WTC11 (cell line): ENCODE measurements around the gene ICAM1. TPM values are rescaled to one million over a fixed set of nuclear protein-coding genes. Genes with fewer than 3 reads are reported as not detected.

ENCODE experiments used
- ATAC-seq: fragments of 200-7000 bp; cut with Tn5 transposase; 2 replicates; pipeline ENCODE4 v1.10.0; 2021; ENCODE audit warnings: mild to moderate bottlenecking, moderate library complexity
- CTCF ChIA-PET: fragments of 300-600 bp; sonication (Branson Sonifier 250); formaldehyde crosslinking; loops from one replicate; lab custom pipeline; 2021; ENCODE audit warnings: antibody characterized with exemption; lab: Charles Lee
- POLR2A ChIA-PET: fragments of 350-600 bp; sonication (Branson Sonifier 250); formaldehyde crosslinking; loops from one replicate; lab custom pipeline; 2021; ENCODE audit warnings: antibody characterized with exemption; lab: Charles Lee
- DNase-seq: peaks from one replicate; pipeline ENCODE4 v3.0.0; 2021; ENCODE audit warnings: low spot score
- H3K27ac Mint-ChIP-seq: 2 replicates; pipeline ENCODE4 v1.8.0; 2021; ENCODE audit warnings: mixed read lengths
- H3K27me3 Mint-ChIP-seq: 2 replicates; pipeline ENCODE4 v1.8.0; 2021; ENCODE audit warnings: low read depth, mild to moderate bottlenecking, moderate library complexity, mixed read lengths
- H3K36me3 Mint-ChIP-seq: 2 replicates; pipeline ENCODE4 v1.8.0; 2021; ENCODE audit warnings: mixed read lengths
- H3K4me1 Mint-ChIP-seq: 2 replicates; pipeline ENCODE4 v1.8.0; 2022; ENCODE audit warnings: mixed read lengths
- H3K4me3 Mint-ChIP-seq: 2 replicates; pipeline ENCODE4 v1.8.0; 2021; ENCODE audit warnings: mild to moderate bottlenecking, moderate library complexity, mixed read lengths
- H3K9me3 Mint-ChIP-seq: 2 replicates; pipeline ENCODE4 v1.8.0; 2021; ENCODE audit warnings: mixed read lengths
- ATF2 ChIP-seq: sonication (generic); formaldehyde crosslinking; IDR thresholded peaks from 2 replicates; pipeline ENCODE4 v1.8.1; 2022; ENCODE audit warnings: low read depth, missing genetic modification reagents, borderline replicate concordance
- FOXJ3 ChIP-seq: sonication (generic); formaldehyde crosslinking; IDR thresholded peaks from 2 replicates; pipeline ENCODE4 v1.9.0; 2021; ENCODE audit warnings: missing genetic modification reagents, mild to moderate bottlenecking, borderline replicate concordance
- GABPB1 ChIP-seq: sonication (generic); formaldehyde crosslinking; IDR thresholded peaks from 2 replicates; pipeline ENCODE4 v1.8.1; 2023; ENCODE audit warnings: mild to moderate bottlenecking, missing genetic modification reagents
- IRF2 ChIP-seq: sonication (generic); formaldehyde crosslinking; IDR thresholded peaks from 2 replicates; pipeline ENCODE4 v1.8.0; 2022; ENCODE audit warnings: low read depth, missing genetic modification reagents, borderline replicate concordance
- KAT7 ChIP-seq: sonication (generic); formaldehyde crosslinking; IDR thresholded peaks from 2 replicates; pipeline ENCODE4 v1.8.1; 2023; ENCODE audit warnings: missing genetic modification reagents, mild to moderate bottlenecking, borderline replicate concordance
- NFATC4 ChIP-seq: fragments of 250-450 bp; sonication (Bioruptor Pico); IDR thresholded peaks from 2 replicates; pipeline ENCODE4 v1.9.0; 2021; ENCODE audit warnings: mild to moderate bottlenecking
- NR1H2 ChIP-seq: sonication (generic); formaldehyde crosslinking; IDR thresholded peaks from 2 replicates; pipeline ENCODE4 v1.9.0; 2021; ENCODE audit warnings: mild to moderate bottlenecking, moderate library complexity, missing genetic modification reagents
- TCF7 ChIP-seq: sonication (generic); formaldehyde crosslinking; IDR thresholded peaks from 2 replicates; pipeline ENCODE4 v1.8.0; 2022; ENCODE audit warnings: mild to moderate bottlenecking, low read depth, missing genetic modification reagents, moderate library complexity
- ZNF232 ChIP-seq: sonication (generic); formaldehyde crosslinking; IDR thresholded peaks from 2 replicates; pipeline ENCODE4 v1.8.0; 2022; ENCODE audit warnings: mild to moderate bottlenecking, missing genetic modification reagents
- ZNF317 ChIP-seq: sonication (generic); formaldehyde crosslinking; IDR thresholded peaks from 2 replicates; pipeline ENCODE4 v1.8.1; 2023; ENCODE audit warnings: low read depth, mild to moderate bottlenecking, moderate library complexity, missing genetic modification reagents, borderline replicate concordance
- ZNF416 ChIP-seq: fragments of 250-450 bp; sonication (Bioruptor Pico); IDR thresholded peaks from 2 replicates; pipeline ENCODE4 v1.9.0; 2021; ENCODE audit warnings: mild to moderate bottlenecking, inconsistent platforms
- ZNF532 ChIP-seq: fragments of 250-450 bp; sonication (Bioruptor Pico); IDR thresholded peaks from 2 replicates; pipeline ENCODE4 v1.9.0; 2021; ENCODE audit warnings: mild to moderate bottlenecking, borderline replicate concordance
- total RNA-seq: library from RNA; stranded (reverse); gene quantifications from 3 replicates; pipeline ENCODE4 v1.2.3, GENCODE V29; 2021
- TF ChIP-seq, protein P1 (sequence below): fragments of 250-450 bp; sonication (Bioruptor Pico); IDR thresholded peaks from 2 replicates; pipeline ENCODE4 v1.9.0; 2021; ENCODE audit warnings: moderate library complexity, mild to moderate bottlenecking, inconsistent platforms, borderline replicate concordance
- TF ChIP-seq, protein P2 (sequence below): sonication (generic); formaldehyde crosslinking; IDR thresholded peaks from 2 replicates; pipeline ENCODE4 v1.8.1; 2023; ENCODE audit warnings: mild to moderate bottlenecking, moderate library complexity, missing genetic modification reagents
- TF ChIP-seq, protein P3 (sequence below): sonication (generic); formaldehyde crosslinking; IDR thresholded peaks from 2 replicates; pipeline ENCODE4 v1.8.0; 2022; ENCODE audit warnings: mild to moderate bottlenecking, missing genetic modification reagents

ICAM1 gene
- total RNA-seq, 1 experiment from 2014 or later, result 3.8 TPM

DNA sequence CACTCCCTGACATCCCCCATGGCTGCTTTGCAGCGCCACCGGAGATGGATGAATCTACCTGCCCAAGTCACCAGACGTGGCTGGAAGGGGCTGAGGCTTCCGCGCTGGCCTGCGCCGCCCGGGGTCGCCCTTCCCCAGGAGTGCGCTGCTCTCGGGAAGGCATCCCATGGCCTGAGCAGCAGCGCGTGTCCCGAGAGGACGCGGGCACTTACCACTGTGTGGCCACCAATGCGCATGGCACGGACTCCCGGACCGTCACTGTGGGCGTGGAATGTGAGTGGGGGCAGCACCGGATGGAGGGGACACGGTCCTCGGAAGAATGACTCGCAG is 23.4 kb downstream of the ICAM1 start:
- Mint-ChIP-seq H3K4me3 (peak overlapping the region; percentile 76; the same call in 1 of the 2 replicates), H3K4me1 (peaks cover 28% of the 10 kb centered on the region), H3K27me3 (peaks cover 97% of the 10 kb centered on the region), H3K27ac (no peak overlapping the region), H3K36me3 (no peaks in the 10 kb centered on the region), H3K9me3 (no peaks in the 10 kb centered on the region)
- TF ChIP-seq KAT7 (no peak), ZNF532 (no peak), ZNF317 (CRISPR knock-in tag) (no peak), FOXJ3 (no peak), IRF2 (no peak), TCF7 (CRISPR knock-in tag) (no peak), ZNF232 (no peak), NFATC4 (no peak), NR1H2 (CRISPR knock-in tag) (no peak), GABPB1 (CRISPR knock-in tag) (no peak), ZNF416 (CRISPR knock-in tag) (no peak)
- TF ChIP-seq, protein P1, sequence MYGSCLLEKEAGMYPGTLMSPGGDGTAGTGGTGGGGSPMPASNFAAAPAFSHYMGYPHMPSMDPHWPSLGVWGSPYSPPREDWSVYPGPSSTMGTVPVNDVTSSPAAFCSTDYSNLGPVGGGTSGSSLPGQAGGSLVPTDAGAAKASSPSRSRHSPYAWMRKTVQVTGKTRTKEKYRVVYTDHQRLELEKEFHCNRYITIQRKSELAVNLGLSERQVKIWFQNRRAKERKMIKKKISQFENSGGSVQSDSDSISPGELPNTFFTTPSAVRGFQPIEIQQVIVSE (CRISPR knock-in tag), result no peak
- TF ChIP-seq, protein P2, sequence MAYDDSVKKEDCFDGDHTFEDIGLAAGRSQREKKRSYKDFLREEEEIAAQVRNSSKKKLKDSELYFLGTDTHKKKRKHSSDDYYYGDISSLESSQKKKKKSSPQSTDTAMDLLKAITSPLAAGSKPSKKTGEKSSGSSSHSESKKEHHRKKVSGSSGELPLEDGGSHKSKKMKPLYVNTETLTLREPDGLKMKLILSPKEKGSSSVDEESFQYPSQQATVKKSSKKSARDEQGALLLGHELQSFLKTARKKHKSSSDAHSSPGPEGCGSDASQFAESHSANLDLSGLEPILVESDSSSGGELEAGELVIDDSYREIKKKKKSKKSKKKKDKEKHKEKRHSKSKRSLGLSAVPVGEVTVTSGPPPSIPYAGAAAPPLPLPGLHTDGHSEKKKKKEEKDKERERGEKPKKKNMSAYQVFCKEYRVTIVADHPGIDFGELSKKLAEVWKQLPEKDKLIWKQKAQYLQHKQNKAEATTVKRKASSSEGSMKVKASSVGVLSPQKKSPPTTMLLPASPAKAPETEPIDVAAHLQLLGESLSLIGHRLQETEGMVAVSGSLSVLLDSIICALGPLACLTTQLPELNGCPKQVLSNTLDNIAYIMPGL (CRISPR knock-in tag), result no peak
- ChIA-PET CTCF (interaction anchor here (0.6 to 9.0 kb wide), 6 partner anchors 23 to 113 kb away, joined by 3 to 180 read pairs (median 14); partner anchors contain the start of gene ICAM1), POLR2A (no interaction called here)
- DNase-seq, result peak; percentile 68
- no peak for ATAC-seq

- 0 out of 2 replicates have a peak, but pooled peaks have one; percentile 4 for ATAC-seq
- CTCF ChIA-PET, result interaction anchor here (1.0 to 2.4 kb wide), 10 partner anchors 9 to 122 kb away, joined by 3 to 22 read pairs (median 4); partner anchors contain the start of genes ICAM1 and ICAM4
- H3K27me3 Mint-ChIP-seq, result peaks cover 93% of the 10 kb centered on the region
- TF ChIP-seq, protein P3, sequence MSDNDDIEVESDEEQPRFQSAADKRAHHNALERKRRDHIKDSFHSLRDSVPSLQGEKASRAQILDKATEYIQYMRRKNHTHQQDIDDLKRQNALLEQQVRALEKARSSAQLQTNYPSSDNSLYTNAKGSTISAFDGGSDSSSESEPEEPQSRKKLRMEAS (CRISPR knock-in tag), result 0 out of 2 replicates have a peak, but pooled peaks have one; percentile 48
- no peak for TF ChIP-seq ATF2 (CRISPR knock-in tag)
- H3K36me3 Mint-ChIP-seq, result no peaks in the 10 kb centered on the region
- H3K9me3 Mint-ChIP-seq, result no peaks in the 10 kb centered on the region
- no peak overlapping the region for H3K27ac Mint-ChIP-seq
- H3K4me1 Mint-ChIP-seq, result peaks cover 25% of the 10 kb centered on the region
- peak; percentile 58 for DNase-seq
- POLR2A ChIA-PET, result interaction anchor here (0.7 to 1.0 kb wide), 3 partner anchors 14 to 45 kb away, joined by 3 to 4 read pairs (median 3); partner anchors contain the start of genes ICAM1 and ZGLP1
- H3K4me3 Mint-ChIP-seq, result peak overlapping the region; percentile 76
Observed at GRCh38 chr19:10295305-10295846, 24.5 kb downstream of the ICAM1 start.
